IMR-90 (cell line): ENCODE data around the gene SLC16A5. TPM values are rescaled to one million over a fixed set of nuclear protein-coding genes. Genes with fewer than 3 reads are reported as not detected.

Source experiments
- ATAC-seq: fragments of 200-7000 bp; cut with Tn5 transposase; 2 replicates; pipeline ENCODE4 v1.9.1; 2020; ENCODE audit warnings: low read depth, mild to moderate bottlenecking, moderate library complexity
- BruUV-seq: library from RNA; stranded (reverse); fragments of 400-500 nt; replicated peaks from 2 replicates; lab custom pipeline; 2021; lab: Mats Ljungman, UMichigan
- CTCF ChIA-PET: fragments of 300-600 bp; formaldehyde crosslinking; extraction: SDS; loops from one replicate; lab custom pipeline; 2021; ENCODE audit warnings: antibody characterized with exemption; lab: Yijun Ruan, JAX
- POLR2A ChIA-PET: fragments of 300-600 bp; sonication (Branson Sonifier 250); formaldehyde crosslinking; loops from one replicate; lab custom pipeline; 2022; ENCODE audit warnings: antibody characterized with exemption; ENCODE audit not compliant: unreplicated experiment; lab: Charles Lee
- DNase-seq: peaks from one replicate; pipeline ENCODE4 v3.0.0; 2013
- H2AFZ ChIP-seq: replicated peaks from 2 replicates; pipeline ENCODE3; 2013; ENCODE audit warnings: low read length, mild to moderate bottlenecking; ENCODE audit not compliant: poor library complexity
- H2AK5ac ChIP-seq: 2 replicates; pipeline ENCODE4 v1.6.1; 2013; ENCODE audit warnings: low read depth, low read length, inconsistent platforms
- H2AK9ac ChIP-seq: replicated peaks from 2 replicates; pipeline ENCODE3; 2013; ENCODE audit warnings: mild to moderate bottlenecking, low read depth, low read length, moderate library complexity; ENCODE audit not compliant: poor library complexity
- H2BK120ac ChIP-seq: 2 replicates; pipeline ENCODE4 v1.6.1; 2013; ENCODE audit warnings: low read depth, low read length, inconsistent platforms
- H2BK15ac ChIP-seq: 3 replicates; pipeline ENCODE4 v1.6.1; 2013; ENCODE audit warnings: low read depth, low read length, inconsistent platforms
- H2BK20ac ChIP-seq: 2 replicates; pipeline ENCODE4 v1.6.1; 2013; ENCODE audit warnings: low read depth, mild to moderate bottlenecking, inconsistent platforms, low read length, moderate library complexity
- H2BK5ac ChIP-seq: 2 replicates; pipeline ENCODE4 v1.6.1; 2013; ENCODE audit warnings: mild to moderate bottlenecking, low read depth, low read length, inconsistent platforms; ENCODE audit not compliant: poor library complexity, severe bottlenecking
- H3K14ac ChIP-seq: replicated peaks from 2 replicates; pipeline ENCODE4 v1.6.1; 2013; ENCODE audit warnings: low read depth, low read length, inconsistent platforms
- H3K18ac ChIP-seq: 2 replicates; pipeline ENCODE4 v1.6.1; 2013; ENCODE audit warnings: low read depth, low read length, control low read depth
- H3K23ac ChIP-seq: 2 replicates; pipeline ENCODE4 v1.6.1; 2013; ENCODE audit warnings: low read depth, low read length, inconsistent platforms
- H3K27ac ChIP-seq: 2 replicates; pipeline ENCODE4 v1.5.1; 2013; ENCODE audit warnings: mild to moderate bottlenecking, control low read depth, low read length; ENCODE audit not compliant: insufficient read depth
- H3K27me3 ChIP-seq: 2 replicates; pipeline ENCODE4 v1.6.1; 2013; ENCODE audit warnings: low read length; ENCODE audit not compliant: control insufficient read depth, insufficient read depth
- H3K36me3 ChIP-seq: 2 replicates; pipeline ENCODE4 v1.6.1; 2013; ENCODE audit warnings: low read length, mixed read lengths; ENCODE audit not compliant: control insufficient read depth, insufficient read depth
- H3K4ac ChIP-seq: 2 replicates; pipeline ENCODE4 v1.6.1; 2013; ENCODE audit warnings: low read depth, low read length, inconsistent platforms
- H3K4me1 ChIP-seq: 2 replicates; pipeline ENCODE4 v1.6.1; 2013; ENCODE audit warnings: low read length, mixed read lengths; ENCODE audit not compliant: control insufficient read depth, insufficient read depth
- H3K4me2 ChIP-seq: 2 replicates; pipeline ENCODE4 v1.6.1; 2013; ENCODE audit warnings: low read depth, mild to moderate bottlenecking, control low read depth, low read length, moderate library complexity
- H3K4me3 ChIP-seq: 2 replicates; pipeline ENCODE4 v1.5.1; 2013; ENCODE audit warnings: low read depth, mild to moderate bottlenecking, control low read depth, low read length, moderate library complexity; ENCODE audit not compliant: insufficient read depth
- H3K56ac ChIP-seq: 2 replicates; pipeline ENCODE4 v1.6.1; 2013; ENCODE audit warnings: low read length, inconsistent platforms; ENCODE audit not compliant: insufficient read depth; ENCODE audit errors: extremely low read depth
- H3K79me1 ChIP-seq, 2 experiments: 2 replicates each; pipeline ENCODE4 v1.6.1; 2013; ENCODE audit warnings: low read length in 2 of 2, inconsistent platforms in 1 of 2, low read depth in 1 of 2
- H3K9ac ChIP-seq: 2 replicates; pipeline ENCODE4 v1.6.1; 2013; ENCODE audit warnings: low read depth, low read length, control low read depth
- H3K9me1 ChIP-seq: 2 replicates; pipeline ENCODE4 v1.6.1; 2013; ENCODE audit warnings: low read length, inconsistent platforms; ENCODE audit not compliant: insufficient read depth
- H3K9me3 ChIP-seq: 2 replicates; pipeline ENCODE4 v1.6.1; 2013; ENCODE audit warnings: low read length; ENCODE audit not compliant: control insufficient read depth, insufficient read depth
- H4K20me1 ChIP-seq: 2 replicates; pipeline ENCODE4 v1.6.1; 2013; ENCODE audit warnings: low read length, inconsistent platforms; ENCODE audit not compliant: insufficient read depth
- H4K5ac ChIP-seq: 2 replicates; pipeline ENCODE4 v1.6.1; 2013; ENCODE audit warnings: mild to moderate bottlenecking, low read depth, low read length, control low read depth
- H4K8ac ChIP-seq, 2 experiments: 2 replicates each; pipeline ENCODE4 v1.6.1; 2013; ENCODE audit warnings: low read depth in 2 of 2, low read length in 2 of 2, control low read depth in 1 of 2, inconsistent platforms in 1 of 2
- H4K91ac ChIP-seq: 2 replicates; pipeline ENCODE4 v1.6.1; 2013; ENCODE audit warnings: low read depth, low read length, inconsistent platforms; ENCODE audit not compliant: insufficient read depth
- BHLHE40 ChIP-seq: fragments of 150-350 bp; IDR thresholded peaks from 2 replicates; pipeline ENCODE4 v1.6.1; 2016; ENCODE audit warnings: mild to moderate bottlenecking, low read depth, low read length
- CEBPB ChIP-seq: IDR thresholded peaks from 2 replicates; pipeline ENCODE4 v1.6.1; 2012; ENCODE audit warnings: low read depth, low read length, improper control_type of control experiment
- CHD1 ChIP-seq: IDR thresholded peaks from 2 replicates; pipeline ENCODE4 v1.6.1; 2012; ENCODE audit warnings: low read depth, low read length, improper control_type of control experiment
- CTCF ChIP-seq: conservative IDR thresholded peaks from 2 replicates; pipeline ENCODE4 v1.5.1; 2012; ENCODE audit warnings: mild to moderate bottlenecking, low read depth, low read length, improper control_type of control experiment
- FOS ChIP-seq: fragments of 150-350 bp; IDR thresholded peaks from 2 replicates; pipeline ENCODE4 v1.6.1; 2016; ENCODE audit warnings: low read depth, low read length
- MAFK ChIP-seq: IDR thresholded peaks from 2 replicates; pipeline ENCODE4 v1.6.1; 2012; ENCODE audit warnings: low read depth, low read length, improper control_type of control experiment
- MAZ ChIP-seq: IDR thresholded peaks from 2 replicates; pipeline ENCODE4 v1.6.1; 2012; ENCODE audit warnings: low read depth, mild to moderate bottlenecking, low read length, improper control_type of control experiment, moderate library complexity, borderline replicate concordance
- MXI1 ChIP-seq: IDR thresholded peaks from 2 replicates; pipeline ENCODE4 v1.6.1; 2012; ENCODE audit warnings: low read depth, mild to moderate bottlenecking, low read length, moderate library complexity, borderline replicate concordance
- NFE2L2 ChIP-seq: fragments of 150-350 bp; IDR thresholded peaks from 2 replicates; pipeline ENCODE4 v1.6.1; 2016; ENCODE audit warnings: low read depth, mild to moderate bottlenecking, low read length
- POLR2A ChIP-seq: IDR thresholded peaks from 2 replicates; pipeline ENCODE4 v1.6.1; 2012; ENCODE audit warnings: mild to moderate bottlenecking, low read depth, low read length
- RAD21 ChIP-seq: IDR thresholded peaks from 2 replicates; pipeline ENCODE4 v1.6.1; 2012; ENCODE audit warnings: low read length, improper control_type of control experiment
- RCOR1 ChIP-seq: IDR thresholded peaks from 2 replicates; pipeline ENCODE4 v1.6.1; 2012; ENCODE audit warnings: mild to moderate bottlenecking, low read length, improper control_type of control experiment; ENCODE audit not compliant: insufficient replicate concordance
- RFX5 ChIP-seq: IDR thresholded peaks from 2 replicates; pipeline ENCODE4 v1.8.0; 2012; ENCODE audit warnings: low read depth, mild to moderate bottlenecking, low read length, moderate library complexity
- SMC3 ChIP-seq: fragments of 150-350 bp; IDR thresholded peaks from 2 replicates; pipeline ENCODE4 v1.6.1; 2016; ENCODE audit warnings: low read depth, mild to moderate bottlenecking, antibody characterized with exemption, low read length, moderate library complexity
- USF2 ChIP-seq: fragments of 150-350 bp; IDR thresholded peaks from 2 replicates; pipeline ENCODE4 v1.6.1; 2017; ENCODE audit warnings: mild to moderate bottlenecking, antibody characterized with exemption, low read length, low read depth
- whole genome bisulfite sequencing, 2 experiments: methylation state at CpG; one replicate each; pipeline versions ENCODE4 v1.1.5 to v1.1.7; 2013; ENCODE audit warnings: missing lambda C conversion rate in 2 of 2; ENCODE audit not compliant: insufficient read length in 1 of 2; ENCODE audit errors: extremely low coverage in 2 of 2; 5-methylcytosine and 5-hydroxymethylcytosine counted together
- dilution Hi-C: fragments of 300-500 bp; cut with HindIII; formaldehyde crosslinking; loops from one replicate; pipeline ENCODE4 v1.14.3; 2018; ENCODE audit warnings: low sequenced_read_pairs; ENCODE audit not compliant: unreplicated experiment
- in situ Hi-C: fragments of 300-500 bp; cut with MboI; formaldehyde crosslinking; loops from 3 replicates; pipeline ENCODE4 v1.14.3; 2019; ENCODE audit warnings: low sequenced_read_pairs, inconsistent platforms, mixed read lengths
- intact Hi-C: fragments of 100-400 bp; cut with micrococcal nuclease; formaldehyde crosslinking; loops from 2 replicates; pipeline ENCODE4 v1.10.0; 2022
- polyA plus RNA-seq, 3 experiments: library from polyadenylated mRNA; depleted of rRNA; stranded (reverse); fragments of >200 nt; gene quantifications; 2 replicates each; pipeline ENCODE4 v1.2.3, GENCODE V29; 2012; ENCODE audit warnings: low replicate concordance in 1 of 3
- total RNA-seq: library from RNA; depleted of rRNA; stranded (reverse); fragments of >200 nt; gene quantifications from 2 replicates; pipeline ENCODE4 v1.2.3, GENCODE V29; 2012

SLC16A5 gene
- total and polyA plus RNA-seq, 2 of the 4 experiments (the other 2 are of a cell fraction): 1.8 to 7.1 TPM

GRCh38 chr17:75111777-75112335, 24.1 kb downstream of the SLC16A5 start:
- Histone ChIP-seq H2BK20ac (no peak overlapping the region), H4K91ac (no peak overlapping the region), H3K27ac (no peak overlapping the region), H2AFZ (no peak overlapping the region), H2BK120ac (no peak overlapping the region), H3K4me2 (no peak overlapping the region), H2AK5ac (no peak overlapping the region), H3K79me1 (peaks cover 23 to 43% of the 10 kb centered on the region in 2 experiments), H2BK15ac (no peak overlapping the region), H2AK9ac (no peak overlapping the region), H4K20me1 (no peaks in the 10 kb centered on the region), H3K9ac (no peak overlapping the region), H3K9me3 (no peaks in the 10 kb centered on the region), H3K56ac (no peak overlapping the region), H4K5ac (no peak overlapping the region), H4K8ac (no peak overlapping the region), H3K4me3 (no peak overlapping the region), H2BK5ac (no peak overlapping the region), H3K27me3 (peaks cover 2% of the 10 kb centered on the region; the same call in 1 of the 2 replicates), H3K4ac (no peak overlapping the region), H3K23ac (no peak overlapping the region), H3K14ac (no peak overlapping the region), H3K36me3 (peaks cover 4% of the 10 kb centered on the region; the same call in 1 of the 2 replicates), H3K9me1 (0 out of 2 replicates have a peak, but pooled peaks cover 5% of the 10 kb centered on the region), H3K4me1 (peaks cover 8% of the 10 kb centered on the region; the same call in 1 of the 2 replicates), H3K18ac (no peak overlapping the region)
- no TSS peak for BruUV-seq
- 90% methylated on average over 4 of the region's 7 CpGs; no CpG with 5 or more reads in 1 of the 2 experiments for WGBS, 2 experiments
- intact Hi-C loops (loop anchor here (5.0 kb wide), 2 partner anchors 50 to 125 kb away; partner anchors contain the start of gene CDR2L), dilution Hi-C loops (no loop called here), in situ Hi-C loops (no loop called here)
- ATAC-seq (no peak), DNase-seq (no peak)
- POLR2A ChIA-PET: no interaction called here
- TF ChIP-seq RFX5 (no peak), POLR2A (no peak), SMC3 (no peak), RCOR1 (no peak), USF2 (no peak), BHLHE40 (no peak), CEBPB (no peak), CHD1 (no peak), CTCF (no peak), RAD21 (no peak), MXI1 (no peak), NFE2L2 (no peak), MAFK (no peak), FOS (no peak), MAZ (no peak)
- CTCF ChIA-PET: no interaction called here
